Muscle layer of colon (tissue), 2 donors: Measurements from ENCODE around the gene GRIN1.

ENCODE experiments used
- H3K27ac ChIP-seq: one replicate; pipeline ENCODE4 v1.7.0; 2013; ENCODE audit warnings: low read depth, mild to moderate bottlenecking, low read length, moderate library complexity
- H3K27me3 ChIP-seq, 2 donors: one replicate each; pipeline ENCODE4 v1.7.0; 2013; ENCODE audit warnings: low read length in 2 of 2, mild to moderate bottlenecking in 2 of 2; ENCODE audit not compliant: insufficient read depth in 2 of 2, control insufficient read depth in 1 of 2
- H3K36me3 ChIP-seq: one replicate; pipeline ENCODE4 v1.7.0; 2013; ENCODE audit warnings: mild to moderate bottlenecking, low read length; ENCODE audit not compliant: insufficient read depth
- H3K4me1 ChIP-seq: one replicate; pipeline ENCODE4 v1.7.0; 2013; ENCODE audit warnings: mild to moderate bottlenecking, low read length; ENCODE audit not compliant: insufficient read depth
- H3K4me3 ChIP-seq, 2 donors: one replicate each; pipeline ENCODE4 v1.7.0; 2013; ENCODE audit warnings: low read length in 2 of 2, low read depth in 1 of 2, mild to moderate bottlenecking in 1 of 2, moderate library complexity in 1 of 2
- H3K9ac ChIP-seq: one replicate; pipeline ENCODE4 v1.7.0; 2013; ENCODE audit warnings: low read length
- H3K9me3 ChIP-seq: one replicate; pipeline ENCODE4 v1.7.0; 2013; ENCODE audit warnings: mild to moderate bottlenecking, low read length
- donor health status: abdominal sarcoma.
- donor health status: Adenocarcinoma of cecum.

Gene GRIN1

GRCh38 chr9:137199411-137200121 lies 60.6 kb downstream of the GRIN1 start:
- Histone ChIP-seq H3K27ac (no peak overlapping the region), H3K4me1 (peaks cover 47% of the 10 kb centered on the region)

GRCh38 chr9:137200311-137201204 lies 61.6 kb downstream of the GRIN1 start, which contains the start of gene TPRN:
TSS of gene TPRN (minus strand) at chr9:137200741. CDS start at chr9:137200711, 30 bp downstream.
- no peak within 1 kb of the TSS for H3K9ac ChIP-seq
- H3K27ac ChIP-seq: peak within 1 kb of the TSS; percentile 73
- H3K4me1 ChIP-seq: peaks cover 51% of the 10 kb centered on the region
- no peaks in the 10 kb centered on the region for H3K27me3 ChIP-seq
- peak within 1 kb of the TSS; percentile 47 to 72 for H3K4me3 ChIP-seq
- H3K9me3 ChIP-seq: no peaks in the 10 kb centered on the region
- H3K36me3 ChIP-seq: no peaks in the 10 kb centered on the region

More at GRCh38 chr9:137199411-137200121, 60.6 kb downstream of the GRIN1 start:
- peak overlapping the region in 1 of 2 donors; percentile 20 for H3K4me3 ChIP-seq
- H3K9me3 ChIP-seq: no peaks in the 10 kb centered on the region
- H3K27me3 ChIP-seq: no peaks in the 10 kb centered on the region
- no peaks in the 10 kb centered on the region for H3K36me3 ChIP-seq
- H3K9ac ChIP-seq: no peak overlapping the region

DNA sequence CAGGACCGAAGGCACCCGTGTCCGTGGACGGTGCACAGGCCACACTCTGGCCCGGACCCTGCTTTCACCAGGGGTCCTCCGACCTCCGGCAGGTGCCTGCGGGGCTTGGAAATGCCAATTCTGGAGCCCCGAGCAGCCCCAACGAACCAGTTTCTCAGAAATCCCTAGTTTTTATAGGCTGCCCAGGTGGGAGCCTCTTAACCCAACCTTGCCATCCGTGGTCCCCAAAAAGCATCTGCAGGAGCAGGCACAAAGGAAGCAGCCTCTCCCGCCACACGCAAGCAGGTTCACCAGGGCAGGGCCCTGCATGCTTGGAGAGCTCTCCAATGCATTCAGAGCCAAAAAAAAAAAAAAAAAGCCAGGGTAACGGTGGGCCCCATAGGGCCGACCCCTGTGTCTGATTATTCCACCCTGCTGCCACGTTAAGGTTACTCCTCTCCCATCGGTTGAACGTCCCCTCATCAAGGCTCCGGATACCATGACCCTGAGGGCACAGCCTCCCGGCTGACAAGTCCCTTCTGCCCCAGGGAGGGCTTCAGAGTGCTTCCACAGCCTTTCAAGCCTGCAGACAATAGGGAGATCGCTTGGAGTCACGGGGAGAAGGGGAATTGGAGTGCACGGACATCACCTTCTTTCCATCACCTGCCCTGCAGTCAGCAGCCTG lies 62.4 kb downstream of the GRIN1 start:
- Histone ChIP-seq H3K27ac (peak overlapping the region; percentile 73), H3K4me3 (peak overlapping the region; percentile 47 to 72), H3K9ac (no peak overlapping the region), H3K27me3 (no peaks in the 10 kb centered on the region), H3K4me1 (peaks cover 57% of the 10 kb centered on the region), H3K36me3 (no peaks in the 10 kb centered on the region), H3K9me3 (no peaks in the 10 kb centered on the region)

DNA sequence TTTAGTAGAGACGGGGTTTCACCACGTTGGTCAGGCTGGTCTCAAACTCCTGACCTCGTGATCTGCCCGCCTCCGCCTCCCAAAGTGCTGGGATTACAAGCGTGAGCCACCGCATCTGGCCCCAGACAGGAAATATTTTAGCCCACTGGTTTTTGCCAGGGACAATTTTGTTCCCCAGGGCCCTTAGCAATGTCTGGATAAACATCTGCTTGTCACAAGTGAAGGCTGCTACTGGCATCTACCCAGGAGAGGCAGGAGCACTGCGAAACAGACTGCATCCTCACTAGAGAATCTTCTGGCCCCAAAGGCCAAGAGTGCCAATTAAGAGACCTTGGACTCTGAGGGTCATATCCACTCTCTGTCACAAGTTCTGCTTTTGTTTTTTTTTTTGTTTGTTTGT lies 64.0 kb downstream of the GRIN1 start:
- Histone ChIP-seq H3K9ac (no peak overlapping the region), H3K4me1 (peaks cover 63% of the 10 kb centered on the region)

DNA sequence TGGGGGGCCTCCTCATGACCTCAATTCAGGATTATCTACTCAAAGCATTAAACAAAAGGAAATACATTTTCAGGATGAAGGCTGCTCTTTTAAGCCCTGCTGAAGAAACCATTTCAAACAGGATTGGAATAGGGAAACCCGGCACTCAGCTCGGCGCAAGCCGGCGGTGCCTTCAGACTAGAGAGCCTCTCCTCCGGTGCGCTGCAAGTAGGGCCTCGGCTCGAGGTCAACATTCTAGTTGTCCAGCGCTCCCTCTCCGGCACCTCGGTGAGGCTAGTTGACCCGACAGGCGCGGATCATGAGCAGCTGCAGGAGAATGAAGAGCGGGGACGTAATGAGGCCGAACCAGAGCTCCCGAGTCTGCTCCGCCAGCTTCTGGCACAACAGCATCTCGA lies 65.8 kb downstream of the GRIN1 start:
- no peaks in the 10 kb centered on the region for H3K9me3 ChIP-seq
- H3K27ac ChIP-seq: peak overlapping the region; percentile 59
- H3K9ac ChIP-seq: peak overlapping the region; percentile 76
- H3K36me3 ChIP-seq: no peaks in the 10 kb centered on the region
- H3K4me1 ChIP-seq: peaks cover 46% of the 10 kb centered on the region
- peak overlapping the region; percentile 56 to 97 for H3K4me3 ChIP-seq
- no peaks in the 10 kb centered on the region for H3K27me3 ChIP-seq

More for the DNA sequence above, 64.0 kb downstream of the GRIN1 start:
- Histone ChIP-seq H3K4me3 (no peak overlapping the region), H3K27ac (no peak overlapping the region), H3K27me3 (no peaks in the 10 kb centered on the region), H3K36me3 (no peaks in the 10 kb centered on the region), H3K9me3 (no peaks in the 10 kb centered on the region)

DNA sequence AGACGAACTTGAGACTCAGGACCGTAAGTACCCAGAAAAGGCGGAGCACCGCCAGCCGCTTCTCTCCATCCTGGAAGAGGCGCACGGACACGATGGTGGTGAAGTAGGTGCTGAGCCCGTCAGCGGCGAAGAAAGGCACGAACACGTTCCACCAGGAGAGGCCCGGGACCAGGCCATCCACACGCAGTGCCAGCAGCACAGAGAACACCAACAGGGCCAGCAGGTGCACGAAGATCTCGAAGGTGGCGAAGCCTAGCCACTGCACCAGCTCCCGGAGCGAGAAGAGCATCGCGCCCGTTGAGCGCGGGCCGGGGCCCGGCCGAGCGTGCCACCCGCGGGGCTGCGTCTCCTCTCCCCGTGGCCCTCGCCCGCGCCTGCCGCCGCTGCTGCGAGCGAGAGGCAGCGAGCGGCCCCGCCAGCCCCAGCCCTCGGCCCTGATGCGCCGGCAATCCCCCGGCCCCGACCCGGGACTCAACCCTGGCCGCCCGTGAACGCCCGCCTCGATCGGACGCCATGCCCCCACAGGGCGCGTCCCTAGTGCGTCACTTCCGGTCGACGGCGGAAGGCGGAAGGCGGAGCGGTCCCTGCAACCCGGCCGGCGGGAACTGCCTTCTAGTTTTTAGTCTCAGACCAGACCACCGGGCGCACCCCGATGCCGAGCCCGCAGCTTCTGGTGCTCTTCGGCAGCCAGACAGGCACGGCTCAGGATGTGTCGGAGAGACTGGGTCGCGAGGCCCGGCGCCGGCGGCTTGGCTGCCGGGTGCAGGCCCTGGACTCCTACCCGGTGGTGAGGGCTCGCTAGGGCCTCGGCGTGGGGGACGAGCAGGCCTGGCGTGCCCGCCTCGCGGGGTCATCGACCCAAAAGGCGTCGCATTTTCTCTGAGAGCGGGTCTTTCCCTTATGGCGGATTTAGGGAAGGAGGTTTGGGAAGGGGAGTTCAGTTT lies 66.4 kb downstream of the GRIN1 start, which contains the start of the genes NDOR1 and TMEM203:
Gene NDOR1, plus strand, starts transcription at position 575 of the 944 bp plus-strand sequence. Its CDS starts 78 bp downstream, at position 653.
Gene TMEM203, minus strand, starts transcription at position 523 of the 944 bp plus-strand sequence. Its CDS starts 234 bp downstream, at position 289.
- H3K4me3 ChIP-seq: peak within 1 kb of the TSS; percentile 56 to 97
- H3K9me3 ChIP-seq: no peaks in the 10 kb centered on the region
- peaks cover 46% of the 10 kb centered on the region for H3K4me1 ChIP-seq
- H3K27me3 ChIP-seq: no peaks in the 10 kb centered on the region
- peak within 1 kb of the TSS; percentile 90 for H3K9ac ChIP-seq
- peak within 1 kb of the TSS; percentile 59 for H3K27ac ChIP-seq
- no peaks in the 10 kb centered on the region for H3K36me3 ChIP-seq

- no peaks in the 10 kb centered on the region for H3K27me3 ChIP-seq
- H3K4me1 ChIP-seq: peaks cover 40% of the 10 kb centered on the region
- no peaks in the 10 kb centered on the region for H3K36me3 ChIP-seq
- H3K9ac ChIP-seq: no peak overlapping the region
- H3K27ac ChIP-seq: no peak overlapping the region
- peak overlapping the region in 1 of 2 donors; percentile 97 for H3K4me3 ChIP-seq
- H3K9me3 ChIP-seq: no peaks in the 10 kb centered on the region
Observed at GRCh38 chr9:137206602-137207001, 67.6 kb downstream of the GRIN1 start.

DNA sequence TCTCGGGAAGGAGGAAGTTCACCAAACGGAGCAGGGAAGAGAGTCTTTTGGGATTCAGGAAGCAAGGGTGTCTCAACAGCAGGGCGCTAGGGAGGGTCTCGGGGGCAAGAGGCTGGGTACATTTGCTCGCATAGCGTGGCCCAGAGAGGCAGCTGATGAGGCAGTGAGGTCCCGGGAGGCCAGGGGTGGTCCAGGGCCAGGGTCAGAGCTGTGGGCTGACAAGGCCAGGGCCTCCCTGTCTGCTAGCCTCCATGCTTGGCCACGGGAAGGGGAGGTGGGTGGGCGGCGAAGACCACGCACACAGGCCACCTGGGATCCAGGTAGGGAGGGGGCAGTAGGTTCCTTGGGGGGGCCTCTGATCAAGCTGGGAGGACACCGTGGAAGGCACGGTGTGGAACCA lies 72.6 kb downstream of the GRIN1 start:
- H3K4me1 ChIP-seq: peaks cover 5% of the 10 kb centered on the region
- H3K27ac ChIP-seq: no peak overlapping the region
- no peaks in the 10 kb centered on the region for H3K9me3 ChIP-seq
- no peaks in the 10 kb centered on the region for H3K36me3 ChIP-seq
- no peaks in the 10 kb centered on the region for H3K27me3 ChIP-seq
- no peak overlapping the region for H3K9ac ChIP-seq
- H3K4me3 ChIP-seq: no peak overlapping the region

- no peaks in the 10 kb centered on the region for H3K36me3 ChIP-seq
- H3K4me1 ChIP-seq: no peaks in the 10 kb centered on the region
- no peak overlapping the region for H3K4me3 ChIP-seq
- H3K9ac ChIP-seq: no peak overlapping the region
- H3K9me3 ChIP-seq: no peaks in the 10 kb centered on the region
- H3K27ac ChIP-seq: no peak overlapping the region
- no peaks in the 10 kb centered on the region for H3K27me3 ChIP-seq
Observed at GRCh38 chr9:137212520-137212919, 73.6 kb downstream of the GRIN1 start.
